Activated CD4-positive, alpha-beta T cell treated with anti-CD3 and anti-CD28 coated beads for 4 hours (primary cell): Measurements from ENCODE around the gene MAP2K2.

Experiments used
- DNase-seq, 2 donors: peaks; one replicate each; pipeline ENCODE4 v3.0.0-alpha.2; 2020

MAP2K2 gene

GRCh38 chr19:4058693-4059452 is 65.0 kb downstream of the MAP2K2 start:
- DNase-seq = no peak

- DNase-seq = peak; percentile 64 to 65
Measured at GRCh38 chr19:4057931-4058692, 65.8 kb downstream of the MAP2K2 start.

DNA sequence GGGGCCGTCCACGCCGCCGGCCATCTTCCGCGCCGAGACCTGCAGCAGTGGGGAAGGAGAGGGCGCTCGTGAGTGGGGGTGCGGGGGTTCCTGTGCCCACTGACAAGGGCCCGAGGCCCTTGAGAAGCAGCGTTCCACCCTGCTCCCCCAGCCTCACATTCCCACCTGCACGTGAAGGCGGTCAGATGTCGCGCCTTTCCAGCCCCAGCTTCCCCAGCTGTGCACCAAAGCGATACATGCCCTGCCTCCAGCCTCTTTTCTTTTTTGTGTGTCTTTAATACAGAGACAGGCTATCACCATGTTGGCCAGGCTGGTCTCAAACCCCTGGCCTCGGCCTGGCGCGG is 68.7 kb downstream of the MAP2K2 start:
- DNase-seq = no peak

GRCh38 chr19:4054441-4055208 is 69.3 kb downstream of the MAP2K2 start:
- no peak for DNase-seq

DNA sequence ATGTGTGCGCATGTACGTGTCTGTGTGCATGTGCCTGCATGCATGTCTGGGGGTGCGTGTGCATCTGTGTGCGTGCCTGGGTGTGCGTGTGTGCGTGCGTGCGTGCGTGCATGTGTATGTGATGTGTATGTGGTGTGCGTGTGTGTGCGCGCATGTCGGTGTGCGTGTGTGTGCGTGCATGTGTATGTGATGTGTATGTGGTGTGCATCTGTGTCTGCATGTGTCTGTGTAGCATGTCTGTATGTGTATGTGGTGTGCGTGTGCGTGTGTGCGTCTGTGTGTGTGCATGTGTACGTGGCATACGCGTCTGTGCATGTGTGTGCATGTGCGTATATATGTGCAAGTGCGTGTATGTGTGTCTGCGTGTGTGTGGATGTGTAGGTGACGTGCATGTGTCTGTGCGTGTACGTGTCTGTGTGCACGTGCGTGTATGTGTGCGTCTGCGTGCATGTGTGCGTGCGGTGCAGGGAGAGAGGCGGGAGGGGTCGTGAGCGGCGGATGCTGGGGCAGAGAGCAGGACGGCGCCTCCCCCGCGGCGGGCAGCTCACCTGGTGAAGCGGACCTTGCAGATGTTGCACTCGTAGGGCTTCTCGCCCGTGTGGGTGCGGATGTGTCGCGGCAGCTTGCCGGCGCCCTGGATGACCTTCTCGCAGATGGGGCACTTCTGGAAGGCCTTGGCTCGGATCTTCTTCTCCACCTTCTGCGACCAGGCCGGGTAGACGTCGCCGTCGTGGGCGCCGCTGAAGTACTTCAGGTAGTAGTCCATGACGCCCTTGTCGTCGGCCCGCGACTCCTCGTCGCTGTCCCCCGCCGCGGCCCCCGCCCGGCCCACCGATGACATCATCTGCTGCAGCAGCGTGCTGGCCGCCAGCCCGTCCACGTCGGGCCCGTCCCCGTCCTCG is 70.2 kb downstream of the MAP2K2 start:
- DNase-seq = no peak

- DNase-seq = no peak
Measured at GRCh38 chr19:4052993-4053422, 70.9 kb downstream of the MAP2K2 start.

DNA sequence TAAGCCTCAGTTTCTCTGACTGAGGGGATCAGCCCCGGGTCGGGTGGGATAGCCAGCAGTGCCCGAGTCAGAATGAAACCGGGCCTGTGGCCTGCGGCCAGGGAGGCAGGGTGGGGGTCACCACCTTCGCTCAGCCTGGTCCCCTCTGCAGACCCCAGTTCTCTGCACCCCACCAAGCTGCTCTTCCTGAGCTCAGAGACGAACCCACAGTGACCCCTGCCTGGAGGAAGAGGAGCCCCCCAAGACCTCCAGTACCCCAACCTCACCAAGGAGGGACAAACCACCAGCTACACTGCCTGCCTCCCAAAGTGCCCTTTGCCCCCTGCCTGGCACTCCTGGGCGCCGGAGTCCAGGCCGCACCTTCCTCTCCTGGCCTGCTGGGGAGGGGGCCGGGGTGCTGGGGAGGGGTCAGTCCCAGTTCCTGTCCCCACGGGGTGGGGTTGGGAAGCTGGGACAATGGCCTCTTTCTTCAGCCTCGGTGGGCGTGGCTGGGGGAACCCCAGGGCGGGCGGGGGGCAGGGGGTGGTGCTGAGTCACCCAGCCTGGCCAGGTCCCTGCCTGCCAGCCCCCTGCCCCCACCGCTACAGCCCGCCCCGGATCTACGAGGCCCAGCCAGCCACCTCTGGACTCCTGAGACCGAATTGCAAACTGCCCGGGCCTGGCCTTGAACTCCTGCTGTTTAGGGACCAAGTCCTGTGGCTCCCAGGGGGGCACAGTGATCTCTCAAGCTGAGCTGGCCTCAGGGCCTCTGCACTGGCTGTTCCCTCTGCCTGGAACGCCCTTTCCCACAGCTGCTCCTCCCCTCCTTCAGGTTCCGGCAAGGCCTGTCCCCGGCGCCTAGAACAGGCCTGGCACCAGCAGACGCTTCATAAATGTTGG is 71.6 kb downstream of the MAP2K2 start:
- DNase-seq = no peak

DNA sequence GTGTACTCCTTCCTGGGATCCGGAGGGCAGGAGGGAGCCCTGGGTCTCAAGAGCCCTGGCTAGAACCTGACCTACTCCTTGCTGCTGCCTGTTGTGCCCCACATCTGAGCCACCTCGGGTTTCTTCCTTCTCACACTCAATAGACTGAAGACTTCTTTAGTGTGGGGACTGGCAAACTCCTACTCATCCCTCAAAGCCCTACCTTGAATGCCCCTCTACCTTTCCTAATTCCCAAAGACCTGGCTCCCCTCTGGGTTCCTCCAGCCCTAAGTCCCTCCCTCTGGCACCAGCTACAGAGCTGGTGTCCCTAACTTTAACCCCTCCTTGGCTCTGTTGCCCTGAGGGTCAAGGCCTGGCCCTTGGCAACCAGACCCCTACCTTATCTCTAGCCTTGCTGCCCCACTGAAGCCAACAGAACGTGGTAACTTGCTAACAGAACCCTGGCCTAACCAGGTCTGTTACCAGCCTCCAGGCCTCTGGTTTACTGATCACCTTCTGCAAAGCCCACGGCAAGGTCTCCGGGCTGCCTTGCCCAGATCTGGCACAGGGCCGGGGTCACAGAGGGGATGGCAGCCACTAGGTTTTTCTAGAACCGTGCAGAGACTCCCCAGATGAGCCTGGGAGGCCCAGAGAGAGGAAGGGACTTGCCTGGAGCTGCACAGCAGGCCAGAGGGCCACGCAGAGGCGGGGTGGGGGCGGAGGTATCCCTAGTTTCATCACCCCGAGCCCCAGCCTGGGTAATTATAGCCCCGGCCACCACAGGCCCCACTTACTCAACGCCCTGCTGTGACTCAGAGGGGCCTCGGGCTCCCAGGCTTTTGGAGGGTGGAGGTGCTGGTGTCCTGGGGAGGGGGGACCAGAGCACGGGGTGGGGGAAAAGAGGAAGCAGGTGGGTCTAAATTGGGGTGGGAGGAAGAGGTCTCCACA is 72.5 kb downstream of the MAP2K2 start:
- no peak for DNase-seq

GRCh38 chr19:4049432-4049831 is 74.5 kb downstream of the MAP2K2 start:
- no peak for DNase-seq

DNA sequence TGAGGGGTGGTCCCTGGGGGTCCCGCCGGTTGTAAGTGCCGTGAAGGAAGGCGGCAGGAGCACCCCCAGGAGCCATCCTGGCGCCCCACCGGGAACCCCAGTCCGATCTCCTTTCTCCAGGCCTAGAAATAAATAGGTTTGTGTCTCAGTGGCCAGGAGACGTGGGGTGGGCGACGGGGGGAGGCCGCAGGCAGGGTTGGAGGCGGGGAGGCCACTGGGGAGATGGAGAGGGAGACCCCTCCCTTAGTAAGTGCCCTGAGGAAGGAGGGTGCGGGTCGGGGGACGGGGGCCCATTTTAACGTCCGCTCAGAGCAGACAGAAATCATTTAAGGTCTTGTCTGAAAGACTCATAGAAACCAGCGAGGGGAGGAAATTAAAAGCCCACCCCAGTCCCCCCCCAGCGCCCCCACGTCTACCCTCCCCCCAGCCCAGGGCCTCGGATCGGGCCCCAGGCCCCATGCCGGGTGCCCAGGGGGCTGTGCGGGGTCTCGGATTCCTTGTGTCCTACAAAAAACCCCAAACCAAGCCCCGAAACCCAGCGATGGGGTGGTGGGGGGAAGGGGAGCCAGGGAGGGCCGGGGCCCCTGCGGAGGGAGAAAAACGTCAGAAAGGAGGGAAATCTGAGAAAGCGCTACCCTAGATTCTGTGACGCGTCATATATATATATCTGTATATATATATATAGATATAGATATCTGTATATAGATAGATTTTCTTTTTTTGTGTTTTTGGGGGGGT is 76.8 kb downstream of the MAP2K2 start:
- DNase-seq = no peak

- DNase-seq = no peak
Measured at GRCh38 chr19:4046362-4046691, 77.6 kb downstream of the MAP2K2 start.

DNA sequence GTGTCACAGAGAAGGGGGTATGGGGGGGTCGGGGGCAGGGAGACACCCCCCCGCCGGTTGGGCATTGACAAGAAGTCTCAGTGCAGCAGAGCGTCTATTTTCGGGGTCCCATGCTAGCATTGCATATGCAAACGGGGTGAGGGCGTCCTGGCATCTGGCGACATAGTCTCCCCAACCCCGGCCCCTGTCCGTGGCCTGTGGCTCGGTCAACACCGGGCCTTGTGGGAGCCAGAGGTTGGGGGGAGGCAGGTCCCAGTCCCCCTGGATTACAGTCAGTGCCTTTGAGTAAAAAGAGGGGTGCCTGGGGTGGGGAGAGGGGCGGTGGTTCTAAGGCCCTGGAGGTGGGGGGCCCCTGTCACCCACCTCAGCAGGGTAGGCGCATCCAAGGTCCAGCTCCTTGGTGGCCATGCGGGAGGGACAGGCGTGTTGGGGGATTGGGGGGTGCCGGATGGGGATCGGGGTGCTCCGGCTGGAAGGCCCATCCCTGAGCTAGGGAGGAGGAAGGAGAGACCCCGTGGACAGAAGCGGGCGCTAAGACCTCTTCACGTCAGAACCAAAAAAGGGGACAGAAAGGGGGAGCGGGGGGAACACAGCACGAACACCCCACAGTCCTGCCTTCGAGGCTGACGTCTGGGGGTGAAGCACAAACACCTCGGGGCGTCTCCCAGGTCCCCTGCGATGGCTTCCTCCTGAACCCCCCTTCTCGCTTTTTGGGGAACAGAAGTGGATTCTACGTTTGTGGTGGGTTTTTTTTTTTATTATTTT is 78.1 kb downstream of the MAP2K2 start:
- DNase-seq = no peak

DNA sequence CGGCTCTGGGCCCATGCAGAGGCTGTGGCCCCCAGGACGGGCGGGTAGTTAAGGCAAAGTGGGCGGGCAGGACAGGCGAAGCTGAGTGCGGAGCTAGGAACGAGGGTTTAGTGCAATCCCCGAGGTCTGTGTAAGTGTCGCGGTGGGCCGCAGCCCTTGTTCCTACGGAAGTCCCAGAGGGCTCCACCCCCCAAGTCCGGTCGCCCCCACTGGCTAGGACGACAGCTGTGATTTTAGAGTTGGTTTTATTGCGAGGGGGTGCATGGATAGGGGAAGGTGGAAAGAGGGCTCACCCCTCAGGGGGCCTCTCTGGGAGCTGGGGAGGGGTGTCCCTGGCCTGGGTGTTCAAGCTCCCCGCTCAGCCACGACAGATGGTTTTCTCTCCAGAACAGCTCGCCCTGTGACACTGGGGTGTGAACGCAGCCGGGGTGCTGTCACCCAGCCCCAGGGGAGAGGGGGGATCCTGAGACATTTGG is 78.9 kb downstream of the MAP2K2 start:
- DNase-seq = no peak

GRCh38 chr19:4043966-4044715 is 79.8 kb downstream of the MAP2K2 start:
- no peak for DNase-seq

GRCh38 chr19:4043401-4043800 is 80.5 kb downstream of the MAP2K2 start:
- no peak for DNase-seq

GRCh38 chr19:4042731-4043082 is 81.2 kb downstream of the MAP2K2 start:
- no peak for DNase-seq

DNA sequence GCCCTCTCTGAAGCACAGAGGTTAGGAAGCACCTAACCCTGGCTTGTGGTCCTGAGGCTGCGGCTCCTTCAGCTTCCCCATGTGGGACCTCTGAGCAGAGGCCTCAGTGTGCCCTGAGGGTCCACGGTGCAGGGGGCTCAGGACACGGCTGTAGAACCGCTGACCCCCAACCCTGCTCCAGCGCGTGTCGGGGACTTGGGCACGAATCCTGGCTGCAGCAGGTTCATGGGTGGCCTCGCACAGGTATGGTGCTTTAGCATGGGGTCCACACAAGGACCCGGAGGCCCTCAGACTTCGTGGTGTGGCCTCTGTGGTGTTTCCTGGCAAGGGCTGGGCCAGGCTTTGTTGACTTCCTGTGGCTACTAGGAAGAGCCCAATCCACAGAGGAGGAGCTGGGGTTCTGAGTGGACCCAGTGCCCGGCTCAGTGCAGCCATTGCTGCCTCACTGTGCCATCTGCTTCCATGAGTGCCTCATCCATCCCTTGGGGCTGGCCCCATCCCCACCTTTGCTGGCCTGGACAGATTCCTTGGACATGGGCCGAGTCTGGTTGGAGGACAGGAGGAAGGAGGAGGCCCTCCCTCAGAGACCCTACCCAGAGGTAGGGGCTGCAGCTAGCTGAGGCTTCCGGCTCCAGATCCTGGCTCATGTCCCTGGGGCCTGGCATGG is 81.7 kb downstream of the MAP2K2 start:
- DNase-seq = no peak
